ENCODE measurements around the gene ATP2B2.
"Not testable (repeated sequence)": the region's sequence is repeated elsewhere in the genome, so short reads cannot be mapped to it uniquely, and the experiment has no call there.

The ATP2B2 gene

DNA sequence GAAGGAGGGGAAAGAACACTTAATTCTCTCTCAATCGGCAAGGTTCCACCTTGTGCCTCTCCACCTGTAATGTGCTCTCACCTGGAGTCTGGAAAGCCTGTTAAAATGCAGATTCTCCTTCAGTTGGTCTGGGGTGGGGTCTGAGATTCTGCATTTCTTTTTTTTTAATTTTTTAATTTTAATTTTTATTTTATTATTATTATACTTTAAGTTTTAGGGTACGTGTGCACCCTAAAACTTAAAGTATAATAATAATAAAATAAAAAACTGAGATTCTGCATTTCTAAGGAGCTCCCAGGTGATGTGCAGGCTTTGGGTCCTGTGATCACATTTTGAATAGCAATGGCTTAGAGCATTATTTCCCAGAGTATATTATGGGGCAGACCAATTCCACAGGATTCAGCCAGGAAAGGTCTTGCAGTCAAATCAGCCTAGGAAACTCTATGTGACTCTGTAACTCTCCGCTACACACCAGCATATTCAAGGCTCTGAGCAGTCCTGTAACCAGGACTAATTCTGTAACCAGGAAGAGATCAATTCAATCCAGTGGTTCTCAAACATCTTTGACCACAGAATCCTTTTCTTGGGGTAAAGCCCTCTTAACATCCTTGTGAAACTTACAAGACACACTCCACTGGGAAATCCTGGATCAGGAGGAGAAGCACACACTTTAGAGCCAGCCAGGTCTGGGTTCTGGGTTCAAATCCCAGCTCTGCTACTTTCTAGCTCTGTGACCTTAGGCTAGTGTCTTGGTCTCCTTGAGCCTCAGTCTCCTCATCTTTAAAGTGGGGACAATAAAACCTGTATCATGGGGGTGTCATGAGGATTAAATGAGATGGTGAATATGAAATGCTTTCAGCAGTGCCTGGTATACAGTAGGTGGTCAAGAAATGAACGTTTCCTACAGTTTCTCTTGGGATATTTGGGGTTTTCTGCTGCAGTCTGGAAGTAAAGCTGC is 122.2 kb downstream of the ATP2B2 start:
- DNase-seq (ENCODE audit: low read depth in 2 of 2) = no peak

GRCh38 chr3:10382445-10382844 is 122.9 kb downstream of the ATP2B2 start:
- not testable (repeated sequence) for DNase-seq (ENCODE audit: low read depth in 2 of 2)

GRCh38 chr3:10381336-10381735 is 124.0 kb downstream of the ATP2B2 start:
- no peak for DNase-seq (ENCODE audit: low read depth in 2 of 2)

- DNase-seq (ENCODE audit: low read depth in 2 of 2) = no peak
These were observed 124.5 kb downstream of the ATP2B2 start for GRCh38 chr3:10380906-10381305.

DNA sequence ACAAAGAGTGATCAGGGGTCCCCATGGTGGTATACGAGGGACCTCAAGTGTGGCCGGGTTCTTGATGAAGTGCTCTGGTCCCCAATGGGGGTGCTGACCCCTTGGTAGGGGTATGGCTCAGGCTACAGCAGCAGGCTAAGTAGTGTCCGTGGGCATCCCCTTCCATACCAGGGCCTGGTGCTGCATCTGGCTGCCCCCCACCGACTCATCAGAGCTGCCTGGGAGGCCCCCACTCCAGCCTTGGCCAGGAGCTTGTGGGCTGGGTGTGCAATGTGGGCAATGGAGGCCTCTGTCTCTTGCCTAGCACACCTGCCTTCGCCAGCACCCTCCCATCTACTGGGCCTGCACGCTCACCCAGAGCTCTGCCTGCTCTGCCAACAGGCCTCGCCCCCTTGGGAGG is 125.4 kb downstream of the ATP2B2 start:
- DNase-seq (ENCODE audit: low read depth in 2 of 2) = no peak

GRCh38 chr3:10379161-10379560 is 126.2 kb downstream of the ATP2B2 start:
- no peak for DNase-seq (ENCODE audit: low read depth in 2 of 2)

DNA sequence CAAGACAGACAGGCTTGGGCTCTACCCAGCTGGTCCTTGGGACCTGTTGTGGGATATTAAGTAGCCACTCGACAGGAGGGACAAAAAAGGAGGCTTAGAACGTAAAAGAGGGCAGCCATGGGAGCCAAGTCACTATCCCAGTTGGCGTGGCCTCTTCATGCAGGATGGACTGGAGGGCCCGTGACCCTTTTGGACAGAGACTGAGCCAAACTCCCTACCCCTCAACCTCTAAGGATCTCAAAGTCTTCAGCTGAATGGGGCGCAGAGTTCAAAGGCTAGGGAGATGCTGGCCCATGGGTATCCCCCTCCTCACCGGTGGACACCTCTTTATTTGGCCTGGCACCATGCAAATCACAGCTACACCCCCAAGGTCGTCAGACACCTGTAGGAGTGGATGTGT is 126.6 kb downstream of the ATP2B2 start:
- no peak for DNase-seq (ENCODE audit: low read depth in 2 of 2)

DNA sequence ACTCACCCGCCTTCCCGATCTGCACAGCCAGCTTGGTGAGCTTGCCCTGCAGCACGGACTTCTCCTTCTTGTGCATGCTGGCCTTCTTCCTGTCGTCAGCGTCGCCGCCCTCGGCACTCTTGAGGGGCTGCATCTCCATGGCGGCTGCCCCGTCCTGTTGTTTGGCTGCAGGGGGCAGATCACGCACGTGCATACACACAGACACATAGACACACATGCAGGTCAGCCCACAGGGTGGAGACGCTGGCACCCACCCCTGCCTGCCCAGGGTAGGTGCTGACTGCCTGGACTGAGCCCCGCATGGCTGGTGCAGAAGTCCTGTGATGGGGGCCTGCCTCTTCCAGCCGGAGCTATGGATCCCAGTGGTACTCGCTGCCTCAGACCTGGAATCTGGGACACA is 127.1 kb downstream of the ATP2B2 start:
- DNase-seq (ENCODE audit: low read depth in 2 of 2) = no peak

GRCh38 chr3:10377148-10377725 is 128.1 kb downstream of the ATP2B2 start:
- DNase-seq (ENCODE audit: low read depth in 2 of 2) = no peak

DNA sequence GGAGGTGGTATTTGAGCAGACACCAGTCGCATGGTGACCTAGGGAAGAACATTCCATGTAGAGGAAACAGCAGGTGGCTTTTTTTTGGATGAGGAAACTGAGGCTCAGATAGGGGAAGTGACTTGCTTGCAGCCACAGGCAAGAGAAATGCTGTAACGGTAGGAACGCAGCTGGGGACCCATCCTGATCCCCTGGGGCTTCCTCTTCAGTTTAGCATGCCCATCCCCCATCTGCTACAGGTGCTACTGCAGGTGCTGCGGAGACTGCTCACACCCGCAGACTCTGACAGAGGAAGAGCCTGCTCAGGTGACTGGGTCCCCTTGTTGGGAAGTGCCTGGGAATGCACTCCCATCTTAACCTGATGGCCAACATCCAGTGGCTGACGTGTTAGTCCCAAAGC is 129.0 kb downstream of the ATP2B2 start:
- no peak for DNase-seq (ENCODE audit: low read depth in 2 of 2)

GRCh38 chr3:10375296-10376053 is 129.9 kb downstream of the ATP2B2 start:
- DNase-seq (ENCODE audit: low read depth in 2 of 2) = no peak

DNA sequence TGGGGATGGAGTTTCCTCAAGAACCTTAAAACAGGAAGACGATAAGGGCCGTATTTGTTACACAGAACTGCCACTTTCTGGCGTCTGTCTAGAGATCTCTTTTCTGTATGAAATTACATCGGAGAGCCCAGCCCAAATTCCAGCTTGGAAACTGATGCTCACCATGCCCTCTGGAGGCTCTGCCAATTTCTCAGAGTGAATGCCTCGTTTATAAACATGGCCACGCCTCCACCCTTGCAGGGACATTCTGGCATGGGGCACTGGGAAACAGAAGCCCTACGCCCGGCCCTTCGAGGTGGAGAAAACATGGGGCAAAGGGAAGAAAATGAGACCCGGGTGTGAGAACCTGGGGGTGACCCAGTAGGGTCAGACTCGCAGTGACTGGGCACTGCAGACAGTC is 131.1 kb downstream of the ATP2B2 start:
- DNase-seq (ENCODE audit: low read depth in 2 of 2) = no peak

DNA sequence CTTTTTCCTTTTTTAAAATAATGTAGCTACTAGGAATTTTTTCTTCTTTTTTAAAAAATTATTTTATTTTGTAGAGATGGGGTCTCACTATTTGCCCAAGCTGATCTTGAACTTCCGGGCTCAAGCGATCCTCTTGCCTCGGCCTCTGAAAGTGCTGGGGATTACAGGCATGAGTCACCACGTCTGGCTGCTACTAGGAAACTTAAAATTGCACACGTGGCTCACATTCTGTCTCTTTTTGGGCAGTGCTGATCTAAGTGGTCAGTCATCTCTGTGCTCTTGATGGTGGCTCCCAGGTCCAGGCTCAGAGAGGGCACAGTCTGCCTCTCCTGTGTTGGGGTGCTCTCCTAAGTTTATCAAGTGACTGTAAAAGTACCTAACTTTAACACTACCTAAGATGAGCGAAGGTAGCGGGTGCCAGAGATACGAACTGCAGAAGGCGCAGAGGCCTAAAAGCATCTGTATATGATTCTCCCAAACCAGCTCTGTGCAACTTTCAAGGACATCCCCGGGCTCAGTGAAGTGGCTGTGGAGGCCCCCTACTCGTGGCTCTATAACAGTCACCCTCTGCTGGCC is 131.6 kb downstream of the ATP2B2 start:
- DNase-seq (ENCODE audit: low read depth in 2 of 2) = no peak

DNA sequence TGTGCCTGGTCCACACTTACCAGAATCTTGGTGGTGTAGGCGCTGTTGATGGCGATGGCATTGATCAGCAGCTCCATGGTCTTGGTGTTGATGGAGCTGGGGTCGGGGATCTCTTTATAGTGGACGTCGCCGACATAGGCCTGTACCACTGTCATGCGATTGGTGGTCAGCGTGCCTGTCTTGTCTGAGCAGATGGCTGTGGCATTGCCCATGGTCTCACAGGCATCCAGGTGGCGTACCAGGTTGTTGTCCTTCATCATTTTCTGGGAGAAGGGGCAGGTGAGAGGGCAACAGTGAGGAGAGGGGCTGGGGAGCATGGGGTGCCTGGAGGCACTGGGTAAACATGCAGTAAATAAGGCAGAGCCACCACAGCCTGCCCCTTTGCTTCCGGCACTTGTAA is 133.6 kb downstream of the ATP2B2 start:
- DNase-seq (ENCODE audit: low read depth in 2 of 2) = no peak

DNA sequence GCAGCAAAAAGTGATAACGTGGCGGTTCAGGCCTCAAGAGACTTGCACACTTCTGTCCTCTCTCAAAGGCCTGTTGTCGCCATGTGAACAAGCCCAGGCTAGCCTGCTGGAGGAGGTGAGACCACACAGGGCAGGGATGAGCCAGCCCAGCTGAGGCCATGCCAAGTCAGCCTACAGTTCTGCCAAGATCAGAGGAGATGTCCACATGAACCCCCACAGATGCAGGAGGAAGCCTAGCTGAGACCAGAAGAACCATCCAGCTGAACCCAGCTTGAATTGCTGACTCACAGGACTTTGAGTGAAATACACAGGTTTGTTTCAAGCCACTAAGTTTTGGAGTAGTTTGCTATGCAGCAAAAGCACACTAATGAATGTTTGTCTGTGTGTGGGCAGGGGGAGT is 134.2 kb downstream of the ATP2B2 start:
- no peak for DNase-seq (ENCODE audit: low read depth in 2 of 2)

DNA sequence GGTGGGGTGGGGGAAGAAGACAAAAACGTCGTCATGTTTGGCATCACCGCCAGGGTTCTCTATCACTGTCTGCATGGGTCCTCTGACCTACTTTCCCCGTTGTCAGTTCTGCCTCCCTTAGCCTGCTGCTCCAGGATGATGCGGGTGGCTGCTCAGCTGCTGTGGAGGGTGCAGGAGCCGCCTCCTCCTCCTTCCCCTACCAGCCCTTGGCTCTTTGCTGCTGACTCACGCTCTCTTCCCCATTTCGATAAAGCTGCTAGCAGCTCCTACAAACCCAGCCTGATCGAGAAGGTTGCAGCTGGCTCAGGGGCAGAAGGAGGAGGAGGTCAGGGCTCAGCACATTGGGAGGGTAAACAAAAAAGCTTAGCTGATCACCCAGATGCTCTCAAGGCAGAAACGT is 135.0 kb downstream of the ATP2B2 start:
- no peak for DNase-seq (ENCODE audit: low read depth in 2 of 2)

GRCh38 chr3:10368512-10368911 is 136.9 kb downstream of the ATP2B2 start:
- DNase-seq (ENCODE audit: low read depth in 2 of 2) = no peak

- no peak for DNase-seq (ENCODE audit: low read depth in 2 of 2)
These were observed 137.9 kb downstream of the ATP2B2 start for GRCh38 chr3:10367506-10367905.

DNA sequence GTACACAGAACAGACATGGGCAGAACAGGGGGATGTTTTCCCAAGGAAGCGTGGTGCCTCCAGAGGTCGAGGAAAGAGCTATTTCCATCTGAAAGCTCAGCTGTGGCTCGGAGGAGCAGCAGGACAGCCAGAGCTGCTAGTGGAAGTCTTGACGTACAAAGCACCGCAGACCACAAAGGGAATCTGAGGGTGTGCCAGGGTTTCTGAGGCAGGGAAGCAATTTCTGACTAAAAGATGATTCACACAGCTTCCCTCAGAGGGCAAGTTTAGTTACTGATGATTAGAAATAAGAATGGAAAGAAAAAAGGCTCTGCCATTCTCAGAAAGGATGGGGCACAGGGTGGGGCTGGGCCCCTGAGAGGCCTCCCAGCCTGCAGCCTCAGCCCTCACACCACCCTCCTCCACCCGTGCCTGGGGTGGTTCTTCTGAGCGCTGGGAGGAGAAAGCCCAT is 138.7 kb downstream of the ATP2B2 start:
- DNase-seq (ENCODE audit: low read depth in 2 of 2) = peak in 1 of 2 donors; percentile 23

- DNase-seq (ENCODE audit: low read depth in 2 of 2) = no peak
These were observed 139.6 kb downstream of the ATP2B2 start for GRCh38 chr3:10365791-10366190.

DNA sequence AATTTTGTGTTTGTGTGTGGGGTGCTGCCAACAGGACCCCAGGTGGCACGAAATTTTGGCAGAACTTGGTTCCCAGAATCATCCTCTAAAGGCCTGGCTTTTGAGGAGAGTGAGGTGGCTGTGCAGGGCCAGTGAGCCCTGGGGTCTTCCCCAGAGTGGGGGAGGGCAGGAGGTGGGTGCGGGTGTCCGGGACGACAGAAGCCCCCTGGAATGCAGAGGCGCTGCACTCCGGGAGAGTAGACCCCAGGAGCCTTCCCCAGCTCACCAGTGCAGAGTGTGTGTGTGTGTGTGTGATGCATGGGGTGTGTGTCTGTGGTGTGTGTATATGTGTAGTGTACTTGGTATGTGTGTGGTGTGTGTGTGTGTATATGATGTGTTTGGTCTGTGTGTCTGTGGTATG is 140.1 kb downstream of the ATP2B2 start:
- no peak for DNase-seq (ENCODE audit: low read depth in 2 of 2)

DNA sequence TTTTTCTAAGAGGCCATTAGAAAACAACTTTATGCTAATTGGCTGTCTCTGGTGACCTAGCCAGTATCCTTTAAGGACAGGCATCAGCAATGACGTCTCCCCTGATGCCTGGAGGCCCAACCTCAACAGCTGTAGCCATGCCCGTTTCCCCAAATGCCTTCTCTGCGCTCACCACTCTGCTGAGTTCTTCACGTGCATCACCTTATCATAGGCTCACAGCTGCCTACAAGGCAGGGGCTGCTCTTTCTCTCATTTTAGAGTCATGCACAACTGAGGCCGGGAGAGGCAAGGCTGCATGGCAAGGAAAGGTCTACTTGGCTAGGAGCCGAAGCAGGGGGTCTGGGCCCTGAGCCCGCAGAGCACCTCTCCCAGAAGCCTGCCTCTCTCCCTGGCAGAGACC is 140.6 kb downstream of the ATP2B2 start:
- DNase-seq (ENCODE audit: low read depth in 2 of 2) = no peak

Data from stimulated activated CD8-positive, alpha-beta memory T cell treated with anti-CD3 and anti-CD28 coated beads, Interleukin-15, amount 100 ng/mL, for 4 hours (primary cell).